Stimulated activated CD4-positive, alpha-beta T cell treated with anti-CD3 and anti-CD28 coated beads, Interleukin-12 subunit alpha, Interleukin-12 subunit beta, amount 100 ng/mL, for 48 hours (primary cell): ENCODE measurements around the gene PTPRN2.

Experiments used
- DNase-seq, 3 donors: peaks; one replicate each; pipeline ENCODE4 v3.0.0-alpha.2; 2020; ENCODE audit warnings: low read depth in 2 of 3, low spot score in 1 of 3

The PTPRN2 gene

GRCh38 chr7:158246960-158247673 lies 340.5 kb downstream of the PTPRN2 start:
- no peak for DNase-seq

- DNase-seq, result no peak
Measured at GRCh38 chr7:158246272-158246959, 341.2 kb downstream of the PTPRN2 start.

- DNase-seq, result no peak
Measured at GRCh38 chr7:158245724-158246041, 341.9 kb downstream of the PTPRN2 start.

- DNase-seq, result no peak
Measured at GRCh38 chr7:158244873-158245723, 342.5 kb downstream of the PTPRN2 start.

DNA sequence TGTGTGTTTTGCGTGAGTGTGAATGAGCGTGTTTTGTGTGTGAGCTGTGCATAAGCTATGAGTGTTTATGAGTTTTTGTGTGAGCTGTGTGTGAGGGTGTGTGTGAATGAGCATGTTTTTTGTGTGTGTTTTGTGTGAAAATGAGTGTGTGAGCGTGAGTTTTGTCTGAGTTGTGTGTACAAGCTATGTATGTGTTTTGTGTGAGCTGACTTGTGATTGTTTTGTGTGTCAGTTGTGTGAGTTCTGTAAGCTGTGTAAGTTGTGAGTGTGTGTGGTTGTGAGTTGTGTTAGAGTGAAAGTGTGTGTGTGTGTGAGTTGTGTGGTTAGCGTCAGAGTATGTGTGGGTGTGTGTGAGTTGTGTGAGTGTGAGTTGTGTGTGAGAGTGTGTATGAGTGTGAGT lies 343.2 kb downstream of the PTPRN2 start:
- no peak for DNase-seq

DNA sequence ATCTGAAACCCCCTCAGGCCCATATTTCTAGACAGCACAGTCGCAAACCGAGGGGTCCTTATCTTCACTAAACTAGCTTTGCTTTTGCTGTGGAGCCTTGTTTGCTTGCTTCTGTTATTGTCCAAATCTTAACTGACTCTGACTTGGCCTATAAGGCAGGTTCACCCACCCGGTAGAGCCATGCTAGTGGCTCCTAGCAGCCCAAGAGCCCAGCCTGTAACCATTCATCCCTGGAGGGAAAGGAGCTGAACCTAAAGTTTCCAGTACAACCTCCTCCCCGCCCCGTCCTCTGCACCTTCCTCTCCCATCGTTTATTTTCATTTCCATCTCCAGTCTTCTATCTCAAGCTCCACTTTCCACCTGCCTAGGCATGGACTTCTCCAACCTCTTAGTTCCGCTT lies 345.7 kb downstream of the PTPRN2 start:
- no peak for DNase-seq

GRCh38 chr7:158240801-158241200 lies 346.8 kb downstream of the PTPRN2 start:
- DNase-seq, result no peak

GRCh38 chr7:158239290-158239981 lies 348.2 kb downstream of the PTPRN2 start:
- DNase-seq, result no peak

GRCh38 chr7:158238616-158239289 lies 348.9 kb downstream of the PTPRN2 start:
- DNase-seq, result no peak

DNA sequence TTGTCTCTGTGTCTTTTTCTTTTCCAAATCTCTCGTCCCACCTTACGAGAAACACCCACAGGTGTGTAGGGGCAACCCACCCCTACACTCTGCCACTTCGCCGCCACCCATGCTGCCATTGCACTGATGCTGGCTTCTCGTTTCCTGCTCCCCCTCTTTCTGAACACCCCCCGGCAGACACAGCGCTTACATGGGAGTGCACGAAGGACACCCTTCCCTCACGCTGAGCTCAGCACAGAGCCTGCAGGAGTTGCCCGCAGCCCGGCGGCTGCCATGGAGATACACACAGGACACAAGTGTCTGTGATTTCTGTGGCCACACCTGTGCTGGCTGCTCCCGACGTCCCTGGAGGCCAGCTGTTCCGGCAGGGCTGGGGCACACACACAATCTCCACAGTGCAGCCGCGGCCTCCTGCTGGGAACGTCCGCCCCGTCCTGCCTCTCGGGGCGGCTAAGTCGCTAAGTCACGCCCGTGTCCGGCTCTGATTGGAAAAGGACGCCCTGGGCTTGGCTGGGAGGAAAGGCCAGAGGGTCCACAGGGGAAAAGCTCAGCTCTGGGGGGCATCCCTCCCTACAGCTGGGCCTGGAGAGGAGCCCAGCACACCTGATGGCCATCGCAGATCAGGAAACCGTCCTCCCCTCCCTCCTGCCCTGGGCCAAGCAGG lies 349.8 kb downstream of the PTPRN2 start:
- DNase-seq, result no peak

DNA sequence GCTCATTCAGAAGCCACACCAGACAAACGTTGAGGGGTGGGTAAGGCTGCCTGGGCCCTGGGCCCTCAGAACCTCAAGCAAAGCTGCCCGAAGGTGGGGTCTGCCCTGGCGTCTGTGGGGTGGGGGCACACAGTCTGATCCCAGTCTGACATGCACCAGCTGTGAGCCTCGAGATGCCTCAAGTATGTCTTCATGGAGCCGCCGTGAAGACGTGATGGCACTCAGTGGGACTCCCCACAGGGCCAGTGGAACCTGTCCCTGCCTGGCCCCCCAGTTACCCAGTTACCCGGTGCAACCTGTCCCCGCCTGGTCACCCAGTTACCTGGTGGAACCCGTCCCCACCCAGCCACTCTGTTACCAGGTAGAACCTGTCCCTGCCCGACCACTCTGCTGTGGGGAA lies 351.2 kb downstream of the PTPRN2 start:
- no peak for DNase-seq

GRCh38 chr7:158235862-158236261 lies 351.8 kb downstream of the PTPRN2 start:
- DNase-seq, result no peak

- no peak for DNase-seq
Measured at GRCh38 chr7:158229945-158230344, 357.7 kb downstream of the PTPRN2 start.

DNA sequence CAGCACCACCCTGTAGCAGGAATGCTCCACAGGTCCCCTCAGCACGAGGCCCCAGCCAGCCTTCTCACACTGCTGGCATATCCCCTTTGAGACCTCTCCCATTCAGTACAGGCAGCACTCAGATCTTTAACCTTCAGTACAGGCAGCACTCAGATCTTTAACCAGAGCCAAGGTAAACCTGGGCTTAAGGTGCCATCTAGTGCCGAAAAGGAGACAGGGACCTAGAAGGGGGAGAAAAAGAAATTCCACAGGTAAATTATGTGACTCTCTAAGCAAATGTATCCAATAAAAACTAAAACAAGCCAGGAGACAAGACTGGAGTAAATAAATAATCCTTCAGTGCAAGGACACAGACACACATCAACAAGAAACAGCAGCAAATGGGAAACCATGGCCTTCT lies 358.6 kb downstream of the PTPRN2 start:
- no peak for DNase-seq

GRCh38 chr7:158228131-158228530 lies 359.5 kb downstream of the PTPRN2 start:
- no peak for DNase-seq

- no peak for DNase-seq
Measured at GRCh38 chr7:158227258-158227984, 360.2 kb downstream of the PTPRN2 start.

DNA sequence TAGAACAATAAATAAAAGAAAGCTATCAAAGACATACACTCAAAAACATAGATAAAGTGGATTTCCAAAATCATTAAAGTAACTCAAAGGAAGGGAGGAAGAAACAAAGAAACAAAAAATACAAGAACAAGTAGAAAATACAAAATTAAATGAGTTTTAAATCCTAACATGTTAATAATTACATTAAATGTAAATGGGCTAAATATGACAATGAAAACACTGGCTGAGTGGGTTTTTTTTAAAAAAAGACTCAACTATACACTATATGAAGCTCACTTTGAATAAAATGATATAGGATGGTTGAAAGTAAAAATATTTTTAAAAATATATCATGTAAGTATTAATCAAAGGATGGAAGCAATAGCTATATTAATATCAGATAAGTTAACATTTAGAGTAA lies 371.4 kb downstream of the PTPRN2 start:
- no peak for DNase-seq

GRCh38 chr7:158209435-158209834 lies 378.2 kb downstream of the PTPRN2 start:
- no peak for DNase-seq

DNA sequence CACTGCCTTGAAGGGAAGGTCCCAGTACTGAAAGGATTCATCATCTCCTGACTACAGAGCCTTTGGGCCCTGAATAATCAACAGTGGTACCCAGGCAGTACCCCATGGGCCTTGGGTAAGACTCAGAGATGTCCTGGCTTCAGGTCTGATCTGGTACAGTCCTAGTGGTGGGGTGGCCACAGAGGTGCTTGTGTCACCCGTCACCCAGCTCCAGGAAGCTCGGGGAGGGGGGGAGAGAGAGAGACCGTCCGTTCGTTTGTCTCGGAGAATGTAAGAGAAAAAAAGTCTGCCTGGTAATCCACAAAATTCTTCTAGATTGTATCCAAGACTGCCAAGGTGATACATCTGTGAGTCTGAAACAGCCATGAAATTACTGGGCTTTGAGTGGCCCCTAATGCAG lies 381.3 kb downstream of the PTPRN2 start:
- DNase-seq, result no peak

DNA sequence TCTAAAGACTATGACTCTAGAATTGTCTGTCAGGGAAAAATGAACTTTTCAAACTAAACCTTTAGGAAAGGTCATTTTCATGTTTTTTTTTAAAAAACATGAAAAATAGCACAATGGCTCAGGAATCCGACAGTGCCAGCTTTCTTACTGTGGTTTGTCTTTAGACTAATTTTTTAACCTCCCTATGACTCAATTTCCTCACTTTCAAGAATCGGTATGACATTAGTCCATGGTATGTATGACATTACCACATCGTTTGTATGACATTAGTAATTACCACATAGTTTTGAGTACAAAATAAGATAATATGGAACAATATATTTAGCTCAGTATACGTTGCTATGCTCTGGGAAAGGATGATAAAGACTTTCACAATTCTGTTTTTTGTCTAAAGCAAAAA lies 383.2 kb downstream of the PTPRN2 start:
- DNase-seq, result no peak
